Sigmoid colon (tissue), 4 donors: ENCODE data around the gene METTL26.

Source experiments
- POLR2A ChIP-seq, 2 donors: fragments of 450-650 bp; IDR thresholded peaks; one replicate each; pipeline ENCODE4 v1.6.1; 2016; ENCODE audit warnings: antibody characterized with exemption in 2 of 2, mild to moderate bottlenecking in 2 of 2, moderate library complexity in 2 of 2
- POLR2AphosphoS5 ChIP-seq, 4 donors: sonication (generic); formaldehyde crosslinking; IDR thresholded peaks; one replicate each; pipeline ENCODE4 v1.6.1; 2017; ENCODE audit warnings: antibody characterized with exemption in 4 of 4
- TF ChIP-seq, protein P1 (sequence below), 4 experiments: fragments of 450-650 bp in 3 of 4; fragments of 200-600 bp in 1 of 4; IDR thresholded peaks; one replicate each; pipeline ENCODE4 v1.5.1; 2016 to 2019; ENCODE audit warnings: antibody characterized with exemption in 4 of 4, mild to moderate bottlenecking in 3 of 4, moderate library complexity in 2 of 4

DNA sequence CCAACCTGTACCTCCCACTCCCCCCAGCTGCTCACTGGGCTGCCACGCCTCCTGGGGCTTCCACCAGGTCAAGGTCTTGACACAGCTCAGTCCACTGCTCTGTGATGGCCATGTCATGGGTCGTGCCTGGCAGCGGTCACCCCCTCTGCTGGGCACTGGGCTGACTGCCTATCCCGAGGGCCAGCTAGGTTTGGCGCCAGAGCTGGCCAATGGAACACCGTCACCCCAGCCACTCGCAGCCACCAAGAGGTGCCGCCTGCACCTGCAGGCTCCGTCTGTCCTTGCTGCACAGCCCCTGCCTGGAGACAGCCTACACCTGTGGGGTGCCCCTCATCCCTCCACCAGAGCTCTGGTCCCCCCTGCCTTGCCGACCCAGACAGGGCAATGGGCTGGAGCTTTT, 50.8 kb downstream of the METTL26 start:
- TF ChIP-seq, protein P1, sequence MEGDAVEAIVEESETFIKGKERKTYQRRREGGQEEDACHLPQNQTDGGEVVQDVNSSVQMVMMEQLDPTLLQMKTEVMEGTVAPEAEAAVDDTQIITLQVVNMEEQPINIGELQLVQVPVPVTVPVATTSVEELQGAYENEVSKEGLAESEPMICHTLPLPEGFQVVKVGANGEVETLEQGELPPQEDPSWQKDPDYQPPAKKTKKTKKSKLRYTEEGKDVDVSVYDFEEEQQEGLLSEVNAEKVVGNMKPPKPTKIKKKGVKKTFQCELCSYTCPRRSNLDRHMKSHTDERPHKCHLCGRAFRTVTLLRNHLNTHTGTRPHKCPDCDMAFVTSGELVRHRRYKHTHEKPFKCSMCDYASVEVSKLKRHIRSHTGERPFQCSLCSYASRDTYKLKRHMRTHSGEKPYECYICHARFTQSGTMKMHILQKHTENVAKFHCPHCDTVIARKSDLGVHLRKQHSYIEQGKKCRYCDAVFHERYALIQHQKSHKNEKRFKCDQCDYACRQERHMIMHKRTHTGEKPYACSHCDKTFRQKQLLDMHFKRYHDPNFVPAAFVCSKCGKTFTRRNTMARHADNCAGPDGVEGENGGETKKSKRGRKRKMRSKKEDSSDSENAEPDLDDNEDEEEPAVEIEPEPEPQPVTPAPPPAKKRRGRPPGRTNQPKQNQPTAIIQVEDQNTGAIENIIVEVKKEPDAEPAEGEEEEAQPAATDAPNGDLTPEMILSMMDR (IDR thresholded peaks at IDR 0.05): no peak
- TF ChIP-seq POLR2AphosphoS5 (IDR thresholded peaks at IDR 0.05) (peak in 1 of 4 donors; percentile 32), POLR2A (IDR thresholded peaks at IDR 0.05) (no peak)
